GM10847 (cell line): ENCODE measurements around the gene SMAD5.

Source experiments
- POLR2A ChIP-seq: IDR thresholded peaks from 2 replicates; pipeline ENCODE4 v1.6.1; 2011; ENCODE audit not compliant: insufficient read length; ENCODE audit errors: extremely low read depth

SMAD5 gene

DNA sequence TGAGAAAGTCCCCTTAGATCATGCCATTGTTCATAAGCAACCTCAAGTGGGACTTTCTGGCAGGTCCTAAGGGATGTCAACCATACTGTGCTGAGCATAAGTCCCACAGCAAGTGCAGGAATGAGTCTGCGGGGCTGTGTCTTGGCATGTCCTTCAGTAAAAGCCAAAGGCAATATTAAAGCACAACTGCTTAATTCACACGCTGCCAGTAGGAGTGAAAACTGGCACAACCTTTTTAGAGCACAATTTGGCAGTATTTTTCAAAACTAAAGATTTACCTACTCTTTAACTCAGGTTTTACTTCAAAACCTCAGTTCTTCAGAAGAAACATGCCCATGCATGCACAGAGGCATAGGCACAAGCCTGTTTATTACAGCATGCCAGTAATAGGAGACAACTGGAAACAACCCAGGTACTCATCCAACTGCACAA, 24.4 kb upstream of the SMAD5 start:
- TF ChIP-seq POLR2A, result no peak

DNA sequence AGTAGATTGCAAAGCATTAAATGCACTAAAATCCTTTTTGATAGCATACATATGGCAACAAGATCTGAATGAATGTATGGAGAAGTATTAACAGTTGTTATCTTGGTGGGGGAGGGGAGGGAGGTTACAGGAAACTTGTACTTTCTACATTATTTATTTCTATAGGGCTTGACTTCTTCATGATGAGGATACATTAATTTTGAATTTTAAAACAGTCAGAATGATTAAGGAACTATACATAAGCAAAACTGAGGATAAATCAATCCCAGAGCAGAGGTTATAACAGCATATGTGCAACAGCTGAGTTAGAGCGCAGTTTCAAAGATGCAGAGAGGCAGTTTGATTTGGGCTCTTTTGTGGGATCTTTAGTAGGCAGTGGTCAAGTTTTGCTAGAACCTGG, 23.9 kb upstream of the SMAD5 start:
- no peak for TF ChIP-seq POLR2A

DNA sequence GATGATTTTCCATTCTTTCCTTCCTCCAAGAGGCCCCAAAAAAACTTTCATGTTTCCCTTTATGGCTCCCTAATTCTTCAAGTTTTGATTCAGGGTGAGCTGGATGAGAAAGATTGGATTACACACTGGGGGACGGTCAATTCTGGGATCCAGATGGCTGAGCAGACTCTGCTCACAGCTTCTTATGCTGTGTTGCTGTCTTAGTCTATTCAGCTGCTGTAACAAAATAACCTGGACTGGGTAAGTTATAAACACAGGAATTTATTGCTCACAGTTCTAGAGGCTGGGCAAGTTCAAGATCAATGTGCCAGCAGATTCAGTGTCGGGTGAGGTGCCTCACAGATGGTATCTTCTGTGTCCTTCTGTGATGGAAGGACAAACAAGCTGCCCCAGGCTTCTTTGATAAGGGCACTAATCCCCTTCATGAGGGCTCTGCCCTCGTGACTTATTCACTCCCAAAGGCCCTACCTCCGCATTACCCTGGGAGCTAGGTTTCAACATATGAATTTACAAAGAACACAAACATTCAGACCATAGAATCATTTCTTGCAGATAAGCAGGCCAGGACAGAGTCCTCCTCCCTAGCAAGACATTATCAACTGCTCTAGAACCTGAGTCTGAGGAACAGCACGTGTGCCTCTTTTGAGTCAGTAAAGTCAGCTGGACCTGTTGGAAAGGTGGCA, 23.1 kb upstream of the SMAD5 start:
- TF ChIP-seq POLR2A, result no peak

DNA sequence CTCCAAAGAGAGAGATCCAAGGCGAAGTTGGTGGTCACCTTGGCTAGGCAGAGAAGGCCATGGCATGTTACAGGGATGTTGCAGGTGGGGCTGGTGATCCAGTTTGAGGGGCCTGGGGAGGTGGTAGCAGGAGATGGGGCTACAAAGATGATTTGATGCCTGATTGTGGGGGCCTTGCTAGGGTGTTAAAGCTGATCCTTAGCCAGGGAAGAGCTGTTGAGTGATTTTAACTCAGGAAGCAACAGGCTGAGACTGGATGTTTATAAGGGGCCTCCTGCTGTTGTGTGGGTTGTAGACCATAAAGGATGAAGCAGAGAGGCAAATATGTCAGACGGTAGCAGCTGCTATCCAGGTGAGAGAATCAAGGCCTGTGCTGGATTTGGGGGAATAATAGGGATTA, 19.0 kb upstream of the SMAD5 start:
- TF ChIP-seq POLR2A, result no peak

DNA sequence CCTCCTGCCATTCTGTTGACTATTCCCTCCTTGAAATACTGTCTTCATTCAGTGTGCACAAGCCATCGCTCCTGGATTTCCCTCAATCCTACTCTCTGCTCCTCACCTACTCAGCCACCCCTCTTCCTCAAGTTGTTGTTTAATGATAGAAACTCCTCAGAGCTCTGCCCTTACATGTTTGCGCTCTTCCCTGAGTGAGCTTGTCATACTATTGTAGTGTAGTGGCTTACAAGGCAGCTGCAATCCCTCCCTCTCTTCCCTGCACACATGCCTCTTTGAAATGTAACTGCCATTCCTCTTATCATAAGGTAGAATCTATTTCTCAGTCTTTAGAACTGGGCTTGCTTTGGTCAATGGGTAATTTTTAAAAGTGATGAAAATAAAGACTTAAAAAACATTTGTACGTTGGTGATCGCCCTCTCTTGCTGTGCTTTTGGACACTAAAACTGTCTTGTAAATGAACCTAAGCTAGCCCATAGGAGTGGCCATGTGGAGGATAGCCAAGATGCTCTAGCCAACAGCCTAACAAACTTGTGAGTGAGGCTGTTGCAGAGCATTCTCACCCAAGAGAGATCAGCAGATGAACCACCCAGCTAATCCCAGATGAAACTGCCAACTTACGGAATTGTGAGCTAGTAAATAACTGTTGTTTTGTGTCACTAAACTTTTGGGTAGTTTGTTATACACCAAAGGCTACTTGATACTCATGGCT, 18.1 kb upstream of the SMAD5 start:
- no peak for TF ChIP-seq POLR2A

DNA sequence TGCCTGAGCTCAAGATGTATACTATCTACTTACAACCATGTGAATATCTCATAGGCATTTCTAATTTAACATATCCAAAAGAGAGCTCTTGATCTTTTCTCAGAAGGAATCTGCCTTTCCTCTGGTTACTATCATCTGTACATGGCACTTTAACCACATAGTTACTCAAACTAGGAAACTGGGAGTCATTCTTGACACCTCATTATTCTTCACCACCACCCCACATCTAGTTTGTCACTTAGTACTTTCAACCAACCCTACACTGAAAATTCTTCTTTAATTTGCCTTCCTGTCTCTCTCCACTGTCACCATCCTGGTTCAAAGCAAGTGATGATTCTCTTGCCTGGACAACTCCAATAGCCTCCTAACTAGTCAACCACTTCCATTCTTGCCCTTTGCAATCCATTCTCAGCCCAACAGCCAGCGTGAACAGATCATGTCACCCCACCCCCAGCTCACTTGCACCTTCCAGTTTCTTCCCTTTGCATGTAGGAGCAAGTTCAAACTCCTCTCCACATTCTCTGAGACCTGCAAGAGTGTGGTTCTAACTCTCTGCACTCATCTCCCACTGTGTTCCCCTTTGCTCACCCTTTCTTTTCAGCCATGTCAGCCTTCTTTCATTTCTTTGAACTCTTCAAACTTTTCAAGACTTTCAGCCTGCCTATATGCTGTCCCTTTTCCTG, 17.3 kb upstream of the SMAD5 start:
- TF ChIP-seq POLR2A, result no peak

DNA sequence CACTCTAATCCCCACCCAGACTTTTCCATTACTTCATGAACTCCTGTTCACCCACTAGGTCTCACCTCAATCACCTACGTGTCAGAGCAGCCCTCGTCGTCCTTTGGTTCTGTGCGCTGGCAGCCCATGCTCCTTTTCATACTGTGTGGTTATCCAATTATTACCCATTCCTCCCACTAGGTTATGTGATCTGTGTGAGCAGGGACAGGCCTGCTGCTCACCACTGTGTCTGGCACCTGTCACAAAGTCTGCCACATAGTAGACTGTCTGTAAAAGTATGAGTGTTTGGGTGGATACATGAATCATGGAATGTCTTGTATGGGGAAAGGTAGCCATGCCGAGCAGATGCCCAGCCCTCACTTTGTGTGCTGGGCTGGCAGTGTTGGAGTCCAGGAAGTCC, 12.1 kb upstream of the SMAD5 start:
- TF ChIP-seq POLR2A, result no peak

DNA sequence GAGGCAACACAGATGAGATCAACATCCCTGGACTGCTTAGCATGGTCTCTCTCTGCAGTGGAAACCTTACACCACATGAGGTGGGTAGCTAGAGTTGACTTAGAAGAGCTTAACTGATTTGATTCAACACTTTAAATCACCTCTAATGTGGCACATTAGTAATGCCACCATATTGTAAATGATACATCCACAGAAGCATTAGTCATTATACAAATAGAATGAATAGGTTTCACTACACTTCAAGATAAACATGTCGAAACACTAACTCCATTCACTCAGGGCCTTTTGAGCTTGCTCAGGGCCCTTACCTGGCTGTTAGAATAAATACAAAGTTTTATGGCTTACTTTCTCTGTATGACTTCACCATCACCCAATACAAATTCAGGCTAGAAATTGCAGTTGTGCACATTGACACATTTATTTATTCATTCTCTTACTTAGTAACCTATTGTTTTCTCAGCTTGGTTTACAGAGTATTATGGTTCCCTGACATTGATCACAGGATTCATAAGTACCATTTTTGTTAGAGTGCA, 9.3 kb upstream of the SMAD5 start:
- no peak for TF ChIP-seq POLR2A

DNA sequence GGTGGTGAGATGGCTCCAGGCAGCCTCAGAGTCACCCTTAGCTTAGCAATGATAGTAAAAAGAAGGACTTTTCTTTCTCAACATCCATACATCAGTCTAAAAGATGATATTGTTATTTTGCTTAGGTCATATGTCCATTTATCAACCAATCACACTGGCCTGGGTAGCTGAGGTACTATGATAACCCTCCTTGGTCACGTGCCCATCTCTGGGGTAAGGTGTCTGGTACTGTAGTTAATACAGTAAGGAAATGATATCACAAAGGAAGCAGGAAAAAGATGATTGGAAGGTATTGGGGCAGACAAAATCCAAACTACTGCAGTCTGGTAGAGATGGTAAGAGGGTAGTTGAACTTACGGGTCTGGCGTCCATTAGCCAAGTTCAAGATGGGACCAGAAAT, 5.1 kb upstream of the SMAD5 start:
- no peak for TF ChIP-seq POLR2A

DNA sequence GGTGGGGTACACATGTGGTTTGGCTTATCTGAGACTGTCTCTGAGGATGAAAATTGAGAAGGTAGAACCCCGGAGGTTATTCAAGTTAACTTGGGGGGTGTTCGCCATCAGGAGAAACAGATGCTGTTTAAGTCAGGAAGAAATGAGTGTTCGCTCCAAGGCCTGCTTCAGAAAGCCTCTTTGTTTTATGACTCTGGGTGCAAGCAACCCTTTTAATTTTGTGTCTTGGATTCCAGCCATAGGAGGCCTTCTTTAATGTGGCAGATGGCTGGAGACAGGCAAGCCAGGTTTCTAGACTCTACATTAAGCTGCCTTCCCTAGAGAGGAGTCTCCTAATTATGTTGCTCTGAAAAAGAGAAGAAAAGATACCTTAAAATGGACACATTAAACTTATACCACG, 4.2 kb upstream of the SMAD5 start:
- TF ChIP-seq POLR2A, result no peak

DNA sequence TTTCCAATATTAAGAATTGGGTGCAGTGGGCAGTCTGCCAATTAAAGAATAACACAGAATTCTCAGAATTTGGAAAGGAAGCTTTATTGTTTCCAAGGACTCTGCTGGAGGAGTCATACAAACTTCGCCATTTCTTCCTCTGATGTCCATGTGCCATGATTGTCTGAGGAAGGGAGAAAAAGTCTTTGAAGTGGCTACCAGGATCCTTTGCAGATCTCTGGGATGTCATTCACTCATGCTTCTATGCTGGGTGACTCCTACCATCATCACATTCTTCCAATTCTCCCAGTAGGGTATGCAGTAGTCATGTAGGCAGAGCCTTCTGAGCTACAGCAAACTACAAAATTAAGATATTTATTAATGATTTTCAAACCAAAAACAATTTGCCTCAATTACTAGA, 3.2 kb upstream of the SMAD5 start:
- TF ChIP-seq POLR2A, result no peak

DNA sequence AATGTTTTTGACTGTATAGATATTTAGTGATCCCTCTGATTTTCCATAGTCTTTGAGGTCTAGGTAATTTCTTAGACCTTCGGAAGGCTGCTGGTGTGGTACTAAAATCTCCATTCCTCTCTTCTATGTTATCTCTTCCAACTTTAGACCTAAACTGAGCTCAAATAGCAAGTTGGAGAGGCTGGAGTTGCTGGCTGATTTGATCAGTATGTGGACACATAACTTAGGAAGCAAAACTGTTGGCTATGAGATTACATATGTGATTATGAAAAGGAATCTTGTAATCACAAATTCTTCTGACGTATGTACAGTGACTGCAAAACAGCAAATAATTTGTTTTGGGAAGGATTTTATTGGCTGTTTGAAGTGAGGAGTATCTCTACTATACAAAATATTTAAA, 2.1 kb upstream of the SMAD5 start:
- no peak for TF ChIP-seq POLR2A

DNA sequence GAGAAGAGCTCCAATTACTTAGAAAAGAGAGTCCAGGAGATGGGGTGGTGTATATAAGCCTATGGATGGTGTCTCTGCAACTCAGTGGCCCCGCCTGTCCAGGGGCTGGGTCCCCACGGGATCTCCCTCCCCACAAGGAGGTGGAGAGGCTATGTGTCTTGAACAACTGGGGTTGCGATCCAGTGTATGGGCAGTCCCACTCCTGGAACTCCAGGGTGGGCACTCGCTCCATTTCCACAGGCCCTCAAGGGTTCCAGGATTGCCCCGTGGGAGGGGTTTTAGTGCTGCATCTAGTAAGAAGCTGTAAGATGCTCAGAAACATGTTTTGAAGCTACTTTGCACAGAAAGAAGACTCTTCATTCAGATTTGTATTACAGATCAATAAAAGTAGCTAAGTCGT, 558 bp upstream of the SMAD5 start:
- TF ChIP-seq POLR2A, result no peak

DNA sequence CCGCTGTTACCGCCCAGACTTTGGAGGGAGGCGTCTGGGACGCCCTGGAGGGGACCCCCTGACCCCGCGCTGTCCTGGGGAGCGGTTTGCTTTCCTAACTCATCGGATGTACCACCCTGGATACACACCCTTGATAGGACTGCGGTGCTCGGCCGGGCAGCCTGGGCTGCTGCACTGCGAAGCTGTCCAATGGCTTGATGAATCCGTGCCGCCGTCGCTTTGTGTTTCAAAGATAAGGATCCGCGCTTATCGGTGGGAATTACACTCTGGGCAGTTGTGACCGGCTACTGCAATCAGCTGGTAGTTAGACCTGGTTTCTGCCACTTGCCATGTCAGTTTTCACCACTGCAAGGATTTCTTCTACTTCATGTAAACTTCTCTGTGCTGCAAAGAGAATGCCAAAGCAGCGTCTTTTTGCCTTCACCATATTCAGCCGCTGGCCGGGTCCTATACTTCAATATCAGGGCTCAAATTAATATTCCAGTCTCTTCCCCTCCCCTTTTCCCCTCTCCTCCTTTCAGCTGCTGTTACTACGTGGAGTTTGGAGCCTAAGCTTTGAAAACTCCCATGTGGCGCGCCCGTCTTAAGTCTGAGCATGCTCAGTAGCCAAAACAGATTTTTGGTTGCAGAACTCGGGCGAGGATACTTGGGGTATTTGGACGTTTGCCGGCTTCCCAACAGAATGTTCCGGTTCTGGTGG, 727 bp downstream of the SMAD5 start:
- no peak for TF ChIP-seq POLR2A

DNA sequence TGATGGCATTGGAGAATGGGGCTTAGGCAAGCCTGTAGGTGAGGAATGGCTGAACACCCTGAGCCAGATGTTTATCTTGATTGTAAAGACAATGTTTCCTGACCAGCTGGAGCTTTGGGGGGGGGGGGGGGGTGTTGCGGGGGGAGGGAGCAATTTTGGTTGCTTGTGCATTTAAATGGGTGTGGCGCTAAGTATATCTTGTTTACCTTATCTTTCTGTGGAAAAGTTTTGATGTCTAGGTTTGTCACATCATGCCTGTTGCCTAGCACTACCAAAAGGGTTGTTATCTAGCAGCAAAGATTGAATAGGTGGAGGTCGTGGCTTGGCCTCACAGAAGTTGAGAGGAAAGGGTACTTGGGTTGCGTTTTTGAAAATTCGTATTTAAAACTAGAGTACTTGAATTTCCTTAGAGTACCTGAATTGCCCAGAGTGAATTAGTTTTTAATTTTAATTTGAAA, 1.3 kb downstream of the SMAD5 start:
- TF ChIP-seq POLR2A, result no peak
